ENCODE results near the gene HS1BP3.

HS1BP3 gene

DNA sequence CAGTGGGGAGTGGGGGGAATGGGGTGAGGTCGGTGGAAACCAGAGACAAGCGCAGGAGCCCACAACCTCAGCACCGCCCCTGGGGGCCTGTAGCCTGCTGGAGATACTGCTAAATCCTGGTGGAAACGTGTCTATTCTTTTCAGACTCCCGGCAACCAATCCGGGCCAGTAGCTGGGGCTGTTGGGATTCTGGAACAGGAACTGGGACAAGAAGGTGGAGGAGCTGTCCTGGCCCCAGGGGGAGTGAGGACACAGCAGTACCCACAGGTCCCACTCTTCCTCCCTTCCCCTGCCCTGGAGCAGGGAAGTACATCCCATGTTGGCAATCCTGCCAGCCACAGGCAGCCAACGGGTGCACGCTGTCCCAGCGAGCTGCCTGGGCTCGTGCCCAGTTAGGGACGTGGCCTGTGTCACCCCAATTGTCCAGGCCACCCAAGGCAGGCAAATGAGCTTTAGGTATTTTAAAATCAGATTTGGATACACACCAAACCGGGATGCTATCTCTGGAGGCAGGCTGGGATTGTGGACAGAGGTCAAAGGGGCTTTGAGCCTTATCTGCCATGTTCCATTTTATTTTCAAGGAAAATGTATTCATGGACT is 51.8 kb downstream of the HS1BP3 start:
- DNase-seq (ENCODE audit: low spot score): no peak

DNA sequence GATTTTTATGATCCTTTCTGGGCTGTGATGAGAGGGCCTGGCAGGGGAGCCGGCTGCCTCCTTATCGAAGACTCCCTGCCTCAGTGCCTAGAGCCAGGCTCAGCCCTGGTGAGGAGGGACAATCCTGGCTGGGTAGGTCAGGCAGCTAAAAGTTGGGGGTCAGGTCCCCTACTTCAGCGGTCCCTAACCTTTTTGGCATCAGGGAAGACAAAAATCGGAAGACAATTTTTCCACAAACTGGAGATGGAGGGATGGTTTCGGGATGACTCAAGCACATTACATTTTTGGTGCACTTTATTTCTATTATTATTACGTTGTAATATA is 53.1 kb downstream of the HS1BP3 start:
- no peak for DNase-seq (ENCODE audit: low spot score)

DNA sequence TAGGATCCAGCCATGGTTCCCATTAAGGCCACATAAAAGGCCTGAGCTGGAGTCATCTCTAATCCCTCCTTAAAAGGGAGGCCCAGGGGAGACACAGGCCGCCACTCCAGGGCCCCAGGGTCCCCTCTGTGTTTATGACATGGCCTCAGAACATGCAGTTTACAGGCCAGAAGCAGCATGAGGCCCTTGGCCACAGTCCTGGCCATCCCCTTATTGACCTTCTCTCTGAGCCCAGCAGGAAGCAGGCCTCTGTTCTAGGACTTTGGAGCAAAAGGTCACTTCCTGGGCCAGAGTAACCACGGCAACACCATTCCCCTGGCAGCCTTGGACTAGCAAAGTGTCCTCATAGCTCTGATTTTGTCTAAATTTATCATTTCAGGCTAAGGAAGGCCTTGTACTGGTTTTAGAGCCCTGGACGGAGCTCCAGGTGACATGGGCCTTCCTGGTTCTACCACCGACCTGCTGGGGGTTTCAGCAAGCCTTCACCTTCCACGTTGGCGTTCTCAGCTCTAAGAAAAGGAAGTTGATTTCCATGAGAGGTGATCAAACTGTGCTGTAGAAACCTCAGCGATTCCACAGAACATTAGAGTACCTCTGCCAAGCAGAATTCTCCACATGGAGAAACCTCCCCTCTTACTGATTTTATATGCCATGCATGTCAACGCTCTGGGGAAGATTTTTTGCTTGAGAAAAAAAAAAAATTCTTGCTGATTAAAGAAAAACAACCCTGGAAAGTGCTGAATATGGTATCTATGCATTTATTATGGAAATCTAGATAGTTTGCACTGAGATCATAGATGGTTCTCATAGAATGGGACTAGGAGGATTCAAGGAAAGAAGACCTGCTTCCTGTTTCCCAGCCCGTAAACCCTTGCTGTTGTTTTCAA is 53.7 kb downstream of the HS1BP3 start:
- no peak for DNase-seq (ENCODE audit: low spot score)

DNA sequence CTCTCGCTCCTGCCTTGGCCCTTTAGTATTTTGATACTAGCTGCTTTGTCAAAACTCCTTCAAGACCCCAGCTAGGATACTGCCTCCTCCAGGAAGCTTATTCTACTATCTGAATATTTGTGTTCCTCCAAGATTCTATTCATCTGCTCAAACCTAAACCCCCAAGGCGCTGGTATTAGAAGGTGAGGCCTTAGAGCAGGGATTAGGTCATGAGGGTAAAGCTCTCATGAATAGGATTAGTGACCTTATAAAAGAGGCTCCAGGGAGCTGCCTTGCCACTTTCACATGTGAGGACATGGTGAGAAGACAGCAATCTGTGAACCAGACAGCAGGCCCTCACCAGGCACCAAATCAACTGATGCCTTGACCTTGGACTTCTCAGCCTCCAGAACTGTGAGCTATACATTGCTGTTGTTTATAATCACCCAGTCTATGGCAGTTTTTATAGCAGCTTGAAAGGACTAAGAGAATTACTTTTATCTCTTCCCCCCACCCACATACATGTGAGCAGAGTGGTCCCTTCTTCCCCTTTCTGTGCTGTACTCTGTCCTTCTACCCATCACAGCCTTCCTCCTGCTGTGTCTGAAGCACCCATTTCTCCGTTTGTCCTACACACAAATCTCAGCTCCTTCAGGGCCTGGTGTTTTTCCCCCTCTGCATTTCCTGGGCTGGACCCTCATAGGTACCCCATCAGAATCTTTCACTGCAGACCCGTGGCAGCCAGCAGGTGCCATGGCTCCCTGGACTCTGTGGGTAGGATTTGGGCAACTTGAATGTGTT is 54.5 kb downstream of the HS1BP3 start:
- no peak for DNase-seq (ENCODE audit: low spot score)

DNA sequence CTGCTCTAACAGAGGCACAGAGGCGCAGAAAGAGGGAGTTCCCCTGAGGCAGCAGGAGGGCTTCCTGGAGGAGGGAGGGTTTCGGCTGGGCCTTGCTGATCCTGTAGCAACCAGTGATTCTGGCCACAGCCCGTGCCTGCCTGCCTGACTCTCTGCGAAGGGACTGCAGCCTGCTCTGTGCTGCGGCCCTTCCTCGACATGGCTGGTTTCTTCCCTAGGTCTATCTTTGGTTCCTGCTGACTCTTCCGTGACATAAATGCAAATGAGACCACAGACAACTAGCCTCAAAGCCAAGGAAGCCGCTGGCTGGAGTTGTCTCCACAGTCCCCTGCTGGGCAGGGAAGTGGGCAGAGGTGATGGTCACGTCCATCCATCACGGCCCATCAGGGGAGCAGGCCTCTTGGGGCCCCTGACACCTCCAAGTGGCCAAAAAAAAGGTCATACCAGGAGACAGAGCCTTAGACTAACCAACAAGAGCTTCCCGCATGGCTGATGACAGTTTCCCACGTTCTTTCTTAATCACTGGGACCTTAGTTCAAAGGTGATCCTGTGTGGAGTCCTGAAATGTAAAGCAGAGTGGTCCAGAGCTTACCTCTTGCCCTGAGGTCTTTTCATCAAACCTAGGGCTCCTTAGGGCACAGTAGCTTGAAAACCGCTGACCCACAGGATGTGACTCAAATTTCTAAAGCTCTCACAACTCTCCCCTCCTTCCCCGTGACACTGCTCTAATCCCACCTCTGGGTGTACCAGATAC is 55.3 kb downstream of the HS1BP3 start:
- DNase-seq (ENCODE audit: low spot score): no peak

DNA sequence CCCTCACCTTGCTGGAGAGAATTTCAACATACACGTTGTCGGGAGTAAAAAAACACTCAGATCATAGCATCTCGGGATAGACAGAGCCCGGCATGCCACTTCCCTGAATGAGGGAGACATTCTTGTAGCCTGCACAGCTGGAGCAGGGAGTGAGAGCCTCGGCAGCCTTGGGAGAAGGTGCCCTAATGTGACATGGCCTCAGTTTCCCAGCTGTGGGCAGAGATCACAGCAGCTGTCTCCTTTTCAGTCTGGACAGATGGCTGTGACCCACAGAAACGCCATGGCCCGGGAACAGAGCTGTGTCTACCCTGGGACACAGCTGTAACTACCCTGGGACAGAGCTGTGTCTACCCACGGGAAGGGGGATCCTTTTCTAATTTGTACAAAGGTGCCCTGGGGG is 55.9 kb downstream of the HS1BP3 start:
- no peak for DNase-seq (ENCODE audit: low spot score)

DNA sequence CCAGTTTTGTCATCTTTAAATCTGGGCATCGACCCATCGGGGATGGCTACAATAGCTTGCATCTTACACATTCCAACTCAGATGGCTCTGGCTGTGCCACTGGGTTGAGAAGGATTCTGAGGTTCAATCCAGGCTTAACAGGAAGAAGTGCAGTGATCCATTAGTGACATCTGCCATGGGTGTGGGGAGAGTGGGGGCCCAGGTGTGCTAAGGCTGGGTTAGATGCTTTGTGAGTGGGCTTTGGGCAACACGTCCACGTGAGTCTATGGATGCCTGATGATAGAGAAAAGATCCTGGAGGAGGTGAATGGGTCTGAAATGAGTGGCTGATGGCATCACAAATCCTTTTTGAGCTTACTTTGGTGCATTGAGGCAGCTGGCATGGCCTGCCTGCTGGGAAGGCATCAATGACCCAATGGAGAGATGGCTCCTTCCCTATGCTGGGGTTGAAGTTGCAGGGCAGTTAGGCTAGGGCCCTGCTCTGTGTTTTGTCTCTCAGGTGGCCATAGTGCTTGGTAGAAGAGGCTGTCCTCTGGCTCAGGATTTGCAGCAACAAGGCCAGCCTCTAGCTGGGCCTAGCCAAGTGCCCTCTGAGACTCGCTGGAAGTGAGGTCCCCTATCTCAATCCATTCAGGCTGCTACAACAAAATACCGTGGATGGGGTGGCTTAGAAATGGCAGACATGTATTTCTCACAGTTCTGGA is 56.7 kb downstream of the HS1BP3 start:
- no peak for DNase-seq (ENCODE audit: low spot score)

DNA sequence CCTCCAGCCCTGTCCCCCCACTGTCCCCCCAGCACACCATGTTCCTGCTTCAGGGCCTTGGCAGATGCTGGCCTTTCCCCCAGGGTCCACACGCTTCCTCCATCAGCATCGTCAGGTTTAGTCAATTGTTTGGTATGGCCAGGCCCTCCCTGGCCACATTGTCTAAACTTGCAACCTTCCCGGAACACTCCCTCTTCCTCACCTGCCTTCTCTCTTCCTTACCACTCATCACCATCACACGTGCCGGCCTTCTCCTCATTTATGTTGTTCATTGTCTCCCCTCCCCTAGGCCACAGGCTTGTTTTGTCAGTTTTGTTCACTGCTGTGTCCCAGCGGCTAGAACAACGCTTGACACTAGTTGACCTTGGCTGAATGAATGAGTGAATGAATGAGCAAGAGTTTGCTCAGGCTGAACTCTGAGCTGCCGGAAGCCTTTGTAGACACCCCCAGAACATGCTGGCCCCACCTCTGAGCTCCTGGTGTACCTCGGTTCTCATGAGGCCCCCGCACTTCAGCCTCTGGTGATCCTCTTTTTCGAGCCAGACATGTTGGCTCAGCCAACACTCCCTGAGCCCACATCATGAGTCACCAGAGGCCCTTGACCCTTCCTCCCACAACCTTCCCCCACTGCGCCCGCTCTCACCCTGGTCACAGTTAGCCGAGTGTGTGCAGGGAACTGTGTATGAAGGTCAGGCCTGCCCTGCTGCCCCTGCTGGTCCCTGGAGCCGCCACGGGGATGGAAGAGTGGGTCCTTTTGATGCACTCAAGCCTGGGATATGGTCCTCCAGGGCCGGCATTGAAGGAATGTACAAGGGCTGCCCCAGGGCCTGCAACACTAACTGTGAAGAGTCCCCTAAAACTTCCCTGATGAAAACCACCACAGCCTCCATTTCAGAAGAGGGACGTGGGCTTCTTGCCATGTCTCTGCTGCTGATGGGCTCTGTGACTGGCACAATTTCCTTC is 57.5 kb downstream of the HS1BP3 start:
- no peak for DNase-seq (ENCODE audit: low spot score)

DNA sequence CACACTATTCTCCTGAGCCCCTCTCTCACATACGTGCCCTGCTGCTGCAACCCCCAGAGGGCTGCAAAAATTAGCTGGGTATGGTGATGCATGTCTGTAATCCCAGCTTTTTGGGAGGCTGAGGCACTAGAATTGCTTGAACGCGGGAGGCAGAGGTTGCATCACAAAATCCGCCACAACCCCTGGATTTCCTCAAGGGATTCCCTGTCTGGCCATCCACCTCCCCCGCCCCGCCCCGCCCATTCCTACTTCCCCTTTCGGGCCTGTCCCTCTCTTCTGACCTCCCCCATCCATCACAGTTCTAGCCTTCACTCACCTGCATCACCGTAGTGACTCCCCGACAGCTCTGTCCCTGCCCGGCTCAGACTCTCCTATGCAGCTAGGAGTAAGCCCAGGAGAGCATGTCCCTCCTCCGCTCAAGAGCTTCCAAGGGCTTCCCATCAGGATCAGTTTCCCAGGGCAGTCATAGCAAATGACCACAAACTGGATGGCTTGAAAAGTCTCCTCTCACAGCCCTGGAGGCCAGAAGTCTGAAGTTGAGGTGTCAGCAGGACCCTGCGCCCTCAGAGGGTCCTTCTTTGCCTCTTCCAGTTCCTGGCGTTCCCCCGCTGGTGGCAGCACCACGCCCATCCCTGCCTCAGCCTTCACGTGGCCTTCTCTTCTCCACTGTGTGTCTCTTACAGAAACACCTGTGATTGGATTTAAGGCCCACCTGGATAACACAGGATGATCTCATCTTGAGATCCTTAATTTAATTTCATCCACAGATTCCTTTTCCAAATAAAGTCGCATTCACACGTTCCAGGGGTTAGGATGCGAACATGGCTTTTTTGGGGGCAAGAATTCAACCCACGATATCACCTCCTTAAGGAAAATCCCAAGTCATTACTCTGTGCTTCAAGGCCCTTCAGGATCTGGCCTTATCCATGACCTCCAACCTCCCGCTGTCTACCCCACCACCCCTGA is 58.5 kb downstream of the HS1BP3 start:
- DNase-seq (ENCODE audit: low spot score): no peak

DNA sequence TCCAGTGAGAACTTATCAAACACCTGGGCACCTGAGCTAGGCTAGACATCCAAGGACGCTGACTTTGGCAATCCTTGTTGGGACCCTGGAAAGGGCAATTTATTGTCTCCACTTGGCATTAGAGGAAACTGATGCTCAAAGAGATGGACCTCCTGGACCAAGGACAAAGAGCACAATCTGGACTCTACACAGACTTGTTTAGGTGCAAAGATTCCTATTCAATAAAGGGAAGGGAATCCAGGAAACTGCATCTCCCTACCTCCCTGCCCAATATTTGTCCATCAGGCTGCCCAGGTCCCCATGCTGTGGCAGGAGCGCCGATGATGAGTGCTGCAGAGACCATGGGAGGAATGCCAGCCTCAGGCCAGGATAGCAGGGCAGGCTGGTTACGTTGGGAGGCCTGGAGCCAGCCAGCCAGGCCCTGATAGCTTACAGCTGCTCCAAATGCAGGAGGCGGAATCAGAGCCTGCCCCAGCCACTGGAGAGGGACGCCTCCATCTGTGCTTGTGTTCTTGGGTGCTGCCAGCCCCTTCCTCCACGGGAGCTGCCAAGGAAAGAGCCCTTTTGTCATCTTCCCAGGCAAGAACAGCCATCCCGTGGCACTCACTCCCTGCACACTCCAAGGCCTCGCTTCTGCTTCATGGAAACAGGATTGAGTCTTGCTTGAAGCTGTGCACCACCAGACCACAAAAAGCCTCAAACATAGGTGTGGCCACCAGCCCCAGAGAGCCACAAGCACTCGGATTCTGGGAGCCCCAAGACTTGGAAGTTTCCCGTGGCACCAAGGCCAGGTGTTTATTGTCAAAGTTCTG is 60.0 kb downstream of the HS1BP3 start:
- no peak for DNase-seq (ENCODE audit: low spot score)

DNA sequence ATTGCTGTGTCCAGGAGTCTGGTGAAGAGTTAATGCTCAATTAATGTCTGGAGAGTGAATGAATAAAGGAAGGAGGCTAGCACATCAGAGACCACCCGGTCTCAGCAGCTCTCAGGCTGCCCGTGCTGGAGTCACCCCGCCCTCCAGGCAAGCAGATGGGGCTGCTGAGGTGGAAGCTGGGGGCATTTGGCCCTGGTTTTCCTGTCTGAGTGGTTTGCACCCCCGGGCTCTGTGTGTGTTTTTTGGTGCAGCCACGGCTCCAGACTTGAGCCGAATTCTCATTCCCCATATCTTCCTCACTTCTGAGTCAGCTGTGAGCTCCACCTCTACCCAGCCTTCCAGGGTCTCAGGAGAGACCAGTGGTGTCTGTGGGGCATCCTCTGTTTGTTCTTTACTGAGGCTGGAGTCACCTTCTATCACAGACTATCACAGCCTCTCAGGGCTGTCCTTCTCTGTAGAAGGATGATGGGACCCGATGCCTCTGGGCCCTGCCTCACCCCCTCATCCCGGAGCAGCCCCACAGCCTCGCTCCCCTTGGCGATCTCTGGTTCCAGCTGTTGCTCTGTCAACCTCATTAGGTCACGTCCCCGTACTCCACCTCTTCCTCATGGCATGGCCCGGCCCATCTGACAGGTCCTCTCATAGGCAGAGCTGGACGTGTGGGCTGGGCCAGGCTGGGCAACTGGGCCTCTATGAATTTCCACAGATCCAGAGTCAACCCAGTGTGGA is 60.8 kb downstream of the HS1BP3 start:
- DNase-seq (ENCODE audit: low spot score): no peak

DNA sequence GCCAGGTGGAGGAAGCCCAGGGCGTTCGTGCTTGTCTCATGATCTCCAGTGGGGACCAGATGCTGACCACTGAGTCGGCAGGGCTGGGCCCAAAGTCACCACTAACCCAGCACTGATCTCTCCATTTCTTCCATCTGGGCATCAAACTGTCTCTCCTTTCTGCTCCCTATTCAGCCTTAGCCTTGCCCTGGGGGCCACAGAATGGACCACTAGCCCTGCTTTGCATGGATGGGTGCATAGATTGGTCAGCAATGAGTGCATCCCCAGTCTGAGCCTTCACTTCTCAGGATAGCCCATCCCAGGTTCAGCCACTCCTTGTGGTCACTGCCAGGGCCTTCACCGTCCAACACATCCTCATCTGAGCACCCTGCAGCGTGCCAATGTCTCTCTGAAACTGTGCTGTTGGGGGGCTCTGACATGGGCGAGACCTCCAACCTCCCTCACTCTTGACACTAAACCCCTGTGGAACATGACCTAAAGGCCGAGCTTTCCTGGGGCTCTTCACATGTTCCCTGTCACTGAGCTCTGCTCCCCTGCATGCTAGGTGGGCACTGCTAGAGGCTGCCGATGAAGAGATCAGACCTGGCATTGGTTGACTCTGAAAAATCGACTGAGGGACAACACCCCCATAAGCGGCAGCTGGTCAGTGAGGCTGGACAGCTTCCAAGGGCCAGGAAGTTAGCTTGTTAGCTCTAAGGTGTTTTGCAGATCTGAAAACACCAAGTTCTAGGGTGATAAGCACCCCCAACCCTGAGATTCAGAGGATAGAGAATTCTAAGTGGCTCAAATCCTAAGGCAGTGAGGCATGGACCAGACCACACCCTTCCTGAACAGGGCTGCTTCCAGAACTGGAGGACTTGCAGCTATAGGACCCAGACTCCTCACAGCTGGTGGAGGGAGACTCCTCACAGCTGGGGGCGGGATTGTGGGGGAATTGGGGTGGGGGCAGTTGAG is 61.7 kb downstream of the HS1BP3 start:
- DNase-seq (ENCODE audit: low spot score): no peak

DNA sequence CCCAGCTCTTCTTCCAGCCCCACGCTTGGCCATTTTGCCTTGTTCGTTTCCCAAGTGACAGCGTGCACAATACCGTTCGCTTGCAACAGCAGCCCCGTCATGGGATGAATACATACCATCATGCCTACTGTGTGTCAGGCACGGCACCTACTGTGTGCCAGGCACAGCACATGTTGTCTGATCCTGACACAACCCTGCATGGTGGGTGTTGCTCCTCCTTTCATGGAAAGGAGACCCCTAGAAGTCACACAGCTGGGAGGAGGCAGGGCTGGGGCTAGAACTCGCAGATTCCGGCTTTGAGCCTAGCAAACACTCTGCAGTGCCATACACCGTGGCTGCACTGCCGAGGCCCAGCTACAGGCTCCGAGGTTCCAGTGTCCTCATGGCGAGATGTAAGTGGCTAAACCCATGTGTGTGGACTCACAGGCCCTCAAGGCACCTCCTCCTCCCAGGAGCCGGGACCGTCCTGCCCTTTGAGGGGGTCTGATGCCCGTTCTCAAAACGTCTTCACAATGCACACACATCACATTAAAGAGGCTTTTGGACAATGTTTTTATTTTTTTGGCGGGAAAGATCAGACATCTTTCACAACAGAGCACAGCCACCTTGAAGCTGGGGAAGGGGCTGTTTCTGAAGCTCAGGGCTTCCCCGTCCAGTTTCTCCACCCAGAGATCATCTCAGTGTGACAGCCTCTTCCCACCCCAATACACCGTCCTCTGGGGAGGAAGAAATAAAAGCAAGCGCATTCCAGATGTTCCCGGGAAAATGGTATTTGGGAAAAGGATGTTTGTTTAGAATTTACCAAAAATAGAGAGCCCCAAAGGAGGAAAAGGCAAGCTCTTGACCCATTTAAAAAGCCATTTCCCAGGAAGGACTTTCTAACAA is 64.9 kb downstream of the HS1BP3 start:
- no peak for DNase-seq (ENCODE audit: low spot score)

DNA sequence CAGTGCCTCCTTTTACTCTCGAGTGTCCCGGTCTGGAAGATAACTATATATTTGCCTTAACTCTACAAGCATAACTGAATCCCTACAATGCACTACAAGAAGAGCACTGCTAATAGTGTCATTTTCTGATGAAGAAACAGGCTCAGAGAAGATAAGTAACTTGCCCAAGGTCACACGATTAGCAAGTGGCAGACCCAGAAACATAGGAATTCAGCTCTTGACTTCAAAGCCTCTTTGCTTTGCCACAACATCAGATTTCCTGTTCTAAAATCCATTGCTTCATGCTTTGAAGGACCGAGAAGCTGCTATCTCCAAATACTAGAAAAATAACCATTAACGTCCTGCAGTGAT is 65.6 kb downstream of the HS1BP3 start:
- no peak for DNase-seq (ENCODE audit: low spot score)

Data from hematopoietic multipotent progenitor cell treated with erythropoietin and hydrocortisone succinate and interleukin-3 and kit ligand, for 17 days (in vitro differentiated cells).